BJ (cell line): Measurements from ENCODE around the gene CD96. TPM values are rescaled to one million over a fixed set of nuclear protein-coding genes. Genes with fewer than 3 reads are reported as not detected.

Experiments used
- CTCF ChIA-PET: fragments of 350-600 bp; formaldehyde crosslinking; extraction: SDS; loops from one replicate; lab custom pipeline; 2021; ENCODE audit warnings: antibody characterized with exemption, inconsistent platforms; lab: Yijun Ruan, JAX
- POLR2A ChIA-PET: fragments of 300-600 bp; sonication (Branson Sonifier 250); formaldehyde crosslinking; extraction: SDS; loops from one replicate; lab custom pipeline; 2021; ENCODE audit warnings: antibody characterized with exemption; lab: Charles Lee
- DNase-seq: peaks from one replicate; pipeline ENCODE4 v3.0.0-alpha.2; 2011; ENCODE audit warnings: low read depth
- H3K27me3 ChIP-seq: 2 replicates; pipeline ENCODE4 v1.6.0; 2011; ENCODE audit warnings: low read length; ENCODE audit not compliant: control insufficient read depth, insufficient read depth
- H3K36me3 ChIP-seq: 2 replicates; pipeline ENCODE4 v1.5.1; 2011; ENCODE audit warnings: low read length; ENCODE audit not compliant: control insufficient read depth, insufficient read depth
- H3K4me3 ChIP-seq: 2 replicates; pipeline ENCODE4 v1.5.1; 2011; ENCODE audit warnings: low read depth, mild to moderate bottlenecking, control low read depth, low read length
- polyA plus RNA-seq: library from polyadenylated mRNA; depleted of rRNA; stranded (reverse); fragments of >200 nt; gene quantifications from 2 replicates; pipeline ENCODE4 v1.2.3, GENCODE V29; 2011
- TF ChIP-seq, protein P1 (sequence below): IDR thresholded peaks from 2 replicates; pipeline ENCODE4 v1.5.1; 2011; ENCODE audit warnings: low read depth, mild to moderate bottlenecking, control low read depth, inconsistent platforms, low read length, moderate library complexity; ENCODE audit not compliant: insufficient read depth

The CD96 gene
- polyA plus RNA-seq, 1 experiment: 0.06 TPM

DNA sequence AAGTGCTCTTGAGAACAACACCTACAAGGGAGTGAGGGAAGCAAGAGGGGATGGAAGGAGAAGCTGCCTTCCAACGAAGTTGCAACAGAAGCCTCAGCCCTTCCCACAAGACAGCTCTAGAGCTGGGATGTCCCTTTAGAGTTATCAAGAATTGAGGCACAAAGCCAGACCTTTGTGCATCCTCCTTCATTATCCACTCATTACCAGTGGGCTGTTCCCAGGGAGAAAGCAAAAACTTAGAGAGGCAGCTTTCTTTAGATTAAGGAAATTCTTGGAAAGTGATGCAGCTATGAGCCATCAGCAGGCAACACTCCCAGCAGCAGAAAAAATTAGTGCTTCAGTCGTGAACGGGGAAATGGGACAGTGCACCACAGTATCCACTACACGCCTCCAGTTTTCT lies 10.6 kb upstream of the CD96 start:
- TF ChIP-seq, protein P1, sequence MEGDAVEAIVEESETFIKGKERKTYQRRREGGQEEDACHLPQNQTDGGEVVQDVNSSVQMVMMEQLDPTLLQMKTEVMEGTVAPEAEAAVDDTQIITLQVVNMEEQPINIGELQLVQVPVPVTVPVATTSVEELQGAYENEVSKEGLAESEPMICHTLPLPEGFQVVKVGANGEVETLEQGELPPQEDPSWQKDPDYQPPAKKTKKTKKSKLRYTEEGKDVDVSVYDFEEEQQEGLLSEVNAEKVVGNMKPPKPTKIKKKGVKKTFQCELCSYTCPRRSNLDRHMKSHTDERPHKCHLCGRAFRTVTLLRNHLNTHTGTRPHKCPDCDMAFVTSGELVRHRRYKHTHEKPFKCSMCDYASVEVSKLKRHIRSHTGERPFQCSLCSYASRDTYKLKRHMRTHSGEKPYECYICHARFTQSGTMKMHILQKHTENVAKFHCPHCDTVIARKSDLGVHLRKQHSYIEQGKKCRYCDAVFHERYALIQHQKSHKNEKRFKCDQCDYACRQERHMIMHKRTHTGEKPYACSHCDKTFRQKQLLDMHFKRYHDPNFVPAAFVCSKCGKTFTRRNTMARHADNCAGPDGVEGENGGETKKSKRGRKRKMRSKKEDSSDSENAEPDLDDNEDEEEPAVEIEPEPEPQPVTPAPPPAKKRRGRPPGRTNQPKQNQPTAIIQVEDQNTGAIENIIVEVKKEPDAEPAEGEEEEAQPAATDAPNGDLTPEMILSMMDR: no peak
- no peaks in the 10 kb centered on the region for H3K36me3 ChIP-seq
- ChIA-PET POLR2A (interaction anchor here (0.6 kb wide), 1 partner anchor 128 kb away, joined by 6 read pairs; no protein-coding TSS in a partner anchor), CTCF (interaction anchor here (0.6 to 2.1 kb wide), 3 partner anchors 9 to 273 kb away, joined by 3 to 11 read pairs (median 3); no protein-coding TSS in a partner anchor)
- no peak for DNase-seq
- no peak overlapping the region for H3K4me3 ChIP-seq
- H3K27me3 ChIP-seq: no peaks in the 10 kb centered on the region

DNA sequence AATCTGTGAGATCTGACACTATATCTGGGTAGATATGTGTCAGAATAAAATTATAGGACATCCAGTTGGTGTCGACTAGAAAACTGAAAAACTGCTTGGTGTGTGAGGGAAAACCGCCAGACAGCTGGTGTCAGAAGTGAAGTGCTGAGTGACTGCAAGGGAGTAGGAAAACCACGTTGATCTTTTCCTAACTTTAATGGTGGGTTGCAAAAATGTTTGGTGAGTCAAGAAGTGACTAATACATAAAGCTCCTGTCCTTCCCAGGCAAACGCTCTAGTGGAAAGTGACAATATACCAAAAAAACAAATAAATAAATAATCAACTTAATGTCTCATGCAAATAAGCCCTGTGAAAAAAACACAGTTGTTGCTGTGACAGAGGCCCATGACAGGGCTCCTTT lies 7.3 kb upstream of the CD96 start:
- DNase-seq: peak; percentile 28
- TF ChIP-seq, protein P1: no peak
- CTCF ChIA-PET: interaction anchor here (0.6 to 2.8 kb wide), 2 partner anchors 11 to 96 kb away, joined by 3 to 13 read pairs; no protein-coding TSS in a partner anchor
- POLR2A ChIA-PET: no interaction called here
- Histone ChIP-seq H3K27me3 (no peaks in the 10 kb centered on the region), H3K36me3 (no peaks in the 10 kb centered on the region), H3K4me3 (no peak overlapping the region)

DNA sequence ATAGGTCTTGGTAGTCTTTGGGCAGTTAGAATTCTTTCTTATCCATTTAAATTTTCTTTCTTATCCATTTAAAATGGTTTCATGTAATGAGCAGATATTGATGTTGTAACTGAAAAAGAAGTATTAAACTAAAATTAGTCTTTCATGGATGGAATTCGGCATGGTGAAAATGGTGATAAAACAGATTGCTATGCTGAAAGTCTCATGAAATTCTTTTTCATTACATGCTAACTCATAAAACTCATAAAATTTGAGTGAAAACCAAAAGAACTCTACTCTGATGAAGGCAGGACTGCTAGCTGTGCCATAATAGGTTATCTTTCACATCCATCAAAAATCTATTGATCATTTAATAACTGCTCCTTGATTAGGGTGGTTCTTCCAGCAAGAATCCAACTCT lies 3.9 kb upstream of the CD96 start:
- Histone ChIP-seq H3K4me3 (no peak overlapping the region), H3K36me3 (no peaks in the 10 kb centered on the region), H3K27me3 (no peaks in the 10 kb centered on the region)
- no peak for DNase-seq
- TF ChIP-seq, protein P1: no peak
- ChIA-PET POLR2A (no interaction called here), CTCF (interaction anchor here (1.6 kb wide), 1 partner anchor 261 kb away, joined by 5 read pairs; no protein-coding TSS in a partner anchor)

DNA sequence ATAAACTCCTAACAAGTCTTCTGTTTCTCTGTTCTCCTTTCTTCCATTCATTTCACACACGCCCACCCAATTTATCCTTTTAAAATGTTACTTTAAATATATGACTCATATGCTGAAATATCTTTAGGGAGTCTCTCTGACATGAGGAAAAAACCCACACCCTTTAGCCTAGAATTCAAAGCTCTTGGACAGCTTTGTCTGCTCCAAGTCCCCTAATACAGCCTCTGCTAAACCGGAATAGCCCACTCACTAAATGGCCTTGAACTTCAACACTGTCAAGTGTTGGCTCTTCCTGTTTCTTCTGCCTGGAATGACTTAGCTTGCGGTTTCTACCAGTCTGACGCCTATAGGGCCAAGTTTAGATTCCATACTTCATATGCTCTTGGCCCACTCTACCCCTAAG lies 3.3 kb upstream of the CD96 start:
- TF ChIP-seq, protein P1: no peak
- ChIA-PET POLR2A (no interaction called here), CTCF (interaction anchor here (1.0 to 1.6 kb wide), 4 partner anchors 10 to 262 kb away, joined by 3 to 5 read pairs (median 4); no protein-coding TSS in a partner anchor)
- no peak for DNase-seq
- H3K27me3 ChIP-seq: no peaks in the 10 kb centered on the region
- no peak overlapping the region for H3K4me3 ChIP-seq
- no peaks in the 10 kb centered on the region for H3K36me3 ChIP-seq

DNA sequence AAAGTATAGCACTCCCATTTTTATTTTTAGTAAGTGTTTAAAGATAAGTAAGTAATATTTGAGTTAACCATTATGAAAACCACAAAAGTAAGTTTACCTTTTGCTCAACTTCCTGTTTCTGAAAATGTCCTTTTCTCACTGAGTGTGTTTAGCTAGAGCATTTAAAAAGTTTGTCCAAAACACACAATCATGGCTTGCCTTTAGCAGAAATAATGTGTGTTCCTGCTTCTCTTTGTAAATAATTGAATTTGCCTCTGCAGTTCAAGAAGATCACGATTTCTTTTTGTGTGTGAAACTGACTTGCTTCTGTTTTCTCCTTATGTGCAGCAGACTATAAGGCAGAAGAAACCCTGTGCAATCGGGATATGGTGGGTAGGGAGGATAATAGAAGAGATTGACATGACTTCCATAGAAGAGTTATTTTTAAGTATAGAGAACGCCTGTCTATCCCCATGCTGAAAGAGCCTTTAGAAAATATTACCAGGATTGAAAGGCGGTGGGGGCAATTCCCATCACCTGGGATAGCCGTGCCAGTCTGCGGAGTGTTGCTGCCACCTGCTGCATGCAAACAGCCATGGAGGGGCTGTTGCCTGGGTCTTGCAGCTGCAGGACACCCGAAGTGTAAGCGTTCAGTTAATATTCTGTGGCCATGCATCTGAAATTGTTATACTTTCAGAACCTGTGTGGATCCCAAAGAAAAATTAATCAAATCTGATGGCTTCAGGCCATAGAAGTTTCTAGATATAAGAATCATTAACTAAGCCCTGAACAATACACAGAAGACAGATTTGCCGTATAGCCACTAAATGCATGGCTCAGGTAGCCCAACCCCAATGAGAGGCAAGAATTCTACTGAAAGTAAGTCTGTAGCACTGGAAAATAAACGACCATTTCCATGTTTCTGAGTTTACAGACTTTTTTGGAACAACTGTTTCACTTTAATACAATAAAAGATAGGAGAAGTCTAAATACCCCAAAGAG lies 2.4 kb upstream of the CD96 start:
- DNase-seq: no peak
- no peak overlapping the region for H3K4me3 ChIP-seq
- CTCF ChIA-PET: interaction anchor here (0.7 to 1.6 kb wide), 6 partner anchors 9 to 1966 kb away, joined by 3 to 5 read pairs (median 4); no protein-coding TSS in a partner anchor
- POLR2A ChIA-PET: no interaction called here
- TF ChIP-seq, protein P1: peak; percentile 81
- H3K36me3 ChIP-seq: no peaks in the 10 kb centered on the region
- no peaks in the 10 kb centered on the region for H3K27me3 ChIP-seq
